ENCODE results near the gene CYTH1.
A peak's percentile ranks its signal among the peaks of the same experiment; 100 is the strongest.

Gene CYTH1

GRCh38 chr17:78781893-78782304, at the start of gene CYTH1:
TSS of gene CYTH1 (minus strand) at chr17:78782273. CDS start at chr17:78782223, 50 bp downstream.
- DNase-seq = no peak
- in situ Hi-C loops (cut with MboI; ENCODE audit: low pct_unique_long_range_greater_than_20kb, low sequenced_read_pairs) = no loop called here

GRCh38 chr17:78829477-78829876, 47.4 kb upstream of the CYTH1 start:
- DNase-seq = no peak
- in situ Hi-C loops (cut with MboI; ENCODE audit: low pct_unique_long_range_greater_than_20kb, low sequenced_read_pairs) = no loop called here

- DNase-seq = peak; percentile 42
- in situ Hi-C loops (cut with MboI; ENCODE audit: low pct_unique_long_range_greater_than_20kb, low sequenced_read_pairs) = no loop called here
Measured at GRCh38 chr17:78828470-78829185, 46.6 kb upstream of the CYTH1 start.

- peak; percentile 89 for DNase-seq
- in situ Hi-C loops (cut with MboI; ENCODE audit: low pct_unique_long_range_greater_than_20kb, low sequenced_read_pairs) = no loop called here
Measured at GRCh38 chr17:78826836-78827509, 44.9 kb upstream of the CYTH1 start.

GRCh38 chr17:78826421-78826820, 44.3 kb upstream of the CYTH1 start:
- in situ Hi-C loops (cut with MboI; ENCODE audit: low pct_unique_long_range_greater_than_20kb, low sequenced_read_pairs) = no loop called here
- no peak for DNase-seq

GRCh38 chr17:78825696-78826095, 43.6 kb upstream of the CYTH1 start:
- in situ Hi-C loops (cut with MboI; ENCODE audit: low pct_unique_long_range_greater_than_20kb, low sequenced_read_pairs) = no loop called here
- no peak for DNase-seq

- DNase-seq = no peak
- in situ Hi-C loops (cut with MboI; ENCODE audit: low pct_unique_long_range_greater_than_20kb, low sequenced_read_pairs) = no loop called here
Measured at GRCh38 chr17:78824240-78824639, 42.2 kb upstream of the CYTH1 start.

- in situ Hi-C loops (cut with MboI; ENCODE audit: low pct_unique_long_range_greater_than_20kb, low sequenced_read_pairs) = no loop called here
- DNase-seq = no peak
Measured at GRCh38 chr17:78823282-78824046, 41.4 kb upstream of the CYTH1 start.

GRCh38 chr17:78822552-78822951, 40.5 kb upstream of the CYTH1 start:
- in situ Hi-C loops (cut with MboI; ENCODE audit: low pct_unique_long_range_greater_than_20kb, low sequenced_read_pairs) = no loop called here

GRCh38 chr17:78821961-78822360, 39.9 kb upstream of the CYTH1 start:
- in situ Hi-C loops (cut with MboI; ENCODE audit: low pct_unique_long_range_greater_than_20kb, low sequenced_read_pairs) = no loop called here
- no peak for DNase-seq

More at GRCh38 chr17:78822552-78822951, 40.5 kb upstream of the CYTH1 start:
- no peak for DNase-seq

- in situ Hi-C loops (cut with MboI; ENCODE audit: low pct_unique_long_range_greater_than_20kb, low sequenced_read_pairs) = no loop called here
Measured at GRCh38 chr17:78820841-78821240, 38.8 kb upstream of the CYTH1 start.

GRCh38 chr17:78819806-78820792, 38.0 kb upstream of the CYTH1 start:
- in situ Hi-C loops (cut with MboI; ENCODE audit: low pct_unique_long_range_greater_than_20kb, low sequenced_read_pairs) = loop anchor here (10.0 kb wide), 1 partner anchor 65 kb away; no protein-coding TSS in a partner anchor
- no peak for DNase-seq

More at GRCh38 chr17:78820841-78821240, 38.8 kb upstream of the CYTH1 start:
- DNase-seq = no peak

GRCh38 chr17:78819402-78819801, 37.3 kb upstream of the CYTH1 start:
- in situ Hi-C loops (cut with MboI; ENCODE audit: low pct_unique_long_range_greater_than_20kb, low sequenced_read_pairs) = loop anchor here (10.0 kb wide), 1 partner anchor 65 kb away; no protein-coding TSS in a partner anchor
- no peak for DNase-seq

GRCh38 chr17:78818932-78819331, 36.9 kb upstream of the CYTH1 start:
- in situ Hi-C loops (cut with MboI; ENCODE audit: low pct_unique_long_range_greater_than_20kb, low sequenced_read_pairs) = loop anchor here (10.0 kb wide), 1 partner anchor 64 kb away; no protein-coding TSS in a partner anchor
- DNase-seq = peak; percentile 91

- no peak for DNase-seq
- in situ Hi-C loops (cut with MboI; ENCODE audit: low pct_unique_long_range_greater_than_20kb, low sequenced_read_pairs) = loop anchor here (10.0 kb wide), 1 partner anchor 63 kb away; no protein-coding TSS in a partner anchor
Measured at GRCh38 chr17:78818152-78818846, 36.2 kb upstream of the CYTH1 start.

GRCh38 chr17:78817123-78817522, 35.0 kb upstream of the CYTH1 start:
- DNase-seq = peak; percentile 36
- in situ Hi-C loops (cut with MboI; ENCODE audit: low pct_unique_long_range_greater_than_20kb, low sequenced_read_pairs) = loop anchor here (10.0 kb wide), 1 partner anchor 62 kb away; no protein-coding TSS in a partner anchor

GRCh38 chr17:78815696-78816095, 33.6 kb upstream of the CYTH1 start:
- in situ Hi-C loops (cut with MboI; ENCODE audit: low pct_unique_long_range_greater_than_20kb, low sequenced_read_pairs) = loop anchor here (10.0 kb wide), 1 partner anchor 61 kb away; no protein-coding TSS in a partner anchor
- DNase-seq = no peak

- in situ Hi-C loops (cut with MboI; ENCODE audit: low pct_unique_long_range_greater_than_20kb, low sequenced_read_pairs) = loop anchor here (10.0 kb wide), 1 partner anchor 58 kb away; no protein-coding TSS in a partner anchor
- no peak for DNase-seq
Measured at GRCh38 chr17:78812855-78813254, 30.8 kb upstream of the CYTH1 start.

All from KBM-7 (cell line).